LNCaP clone FGC (cell line): ENCODE results near the gene SNPH.

ENCODE experiments used
- DNase-seq: peaks from one replicate; pipeline ENCODE4 v3.0.0-alpha.2; 2011; ENCODE audit warnings: low read depth
- H3K4me3 ChIP-seq: 2 replicates; pipeline ENCODE4 v1.5.1; 2011; ENCODE audit warnings: mild to moderate bottlenecking, low read depth, low read length, control low read depth
- CTCF ChIP-seq: IDR thresholded peaks from 2 replicates; pipeline ENCODE4 v1.5.1; 2012; ENCODE audit warnings: mild to moderate bottlenecking; ENCODE audit not compliant: control insufficient read depth, insufficient read depth; ENCODE audit errors: extremely low read depth

Gene SNPH

GRCh38 chr20:1302685-1303541 lies 36.8 kb downstream of the SNPH start:
- DNase-seq, result no peak
- H3K4me3 ChIP-seq, result no peak overlapping the region
- no peak for TF ChIP-seq CTCF

- H3K4me3 ChIP-seq, result no peak overlapping the region
- no peak for DNase-seq
- TF ChIP-seq CTCF, result no peak
Measured at GRCh38 chr20:1304710-1305515, 38.8 kb downstream of the SNPH start.

GRCh38 chr20:1305712-1306111 lies 39.6 kb downstream of the SNPH start:
- no peak for TF ChIP-seq CTCF
- no peak for DNase-seq
- H3K4me3 ChIP-seq, result no peak overlapping the region

- no peak for DNase-seq
- no peak for TF ChIP-seq CTCF
- no peak overlapping the region for H3K4me3 ChIP-seq
Measured at GRCh38 chr20:1306316-1307135, 40.4 kb downstream of the SNPH start.

GRCh38 chr20:1307171-1307570 lies 41.1 kb downstream of the SNPH start:
- no peak for DNase-seq
- no peak overlapping the region for H3K4me3 ChIP-seq
- TF ChIP-seq CTCF, result no peak

- no peak for DNase-seq
- H3K4me3 ChIP-seq, result no peak overlapping the region
- no peak for TF ChIP-seq CTCF
Measured at GRCh38 chr20:1307571-1307971, 41.5 kb downstream of the SNPH start.
